HG03135 (cell line): ENCODE measurements around the gene RBBP8.
"Not testable (repeated sequence)": the region's sequence is repeated elsewhere in the genome, so short reads cannot be mapped to it uniquely, and the experiment has no call there.

ENCODE experiments used
- ATAC-seq: cut with Tn5 transposase; IDR thresholded peaks from one replicate; pipeline ENCODE4 v1.9.1; 2021; ENCODE audit warnings: mild to moderate bottlenecking, moderate library complexity; ENCODE audit not compliant: unreplicated experiment

RBBP8 gene

DNA sequence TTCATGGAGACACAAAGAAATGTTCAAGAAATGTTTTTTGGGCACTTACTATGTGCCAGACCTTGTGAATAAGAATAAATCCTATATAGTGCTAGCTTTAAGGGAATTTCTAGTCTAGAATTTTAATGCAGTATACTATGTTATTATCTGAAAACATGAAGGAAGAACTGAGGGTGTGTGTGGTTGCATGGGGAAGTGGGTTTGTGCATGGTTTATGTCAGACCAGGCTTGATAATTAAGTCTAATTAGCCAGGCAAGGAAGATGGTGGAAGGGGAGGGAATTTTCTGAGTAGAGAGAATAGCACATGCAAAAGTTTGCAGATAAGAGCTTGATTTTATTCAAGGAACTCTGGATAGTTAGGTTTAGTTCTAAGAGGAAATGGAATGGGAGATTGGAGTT, 6.5 kb downstream of the RBBP8 start:
- no peak for ATAC-seq

DNA sequence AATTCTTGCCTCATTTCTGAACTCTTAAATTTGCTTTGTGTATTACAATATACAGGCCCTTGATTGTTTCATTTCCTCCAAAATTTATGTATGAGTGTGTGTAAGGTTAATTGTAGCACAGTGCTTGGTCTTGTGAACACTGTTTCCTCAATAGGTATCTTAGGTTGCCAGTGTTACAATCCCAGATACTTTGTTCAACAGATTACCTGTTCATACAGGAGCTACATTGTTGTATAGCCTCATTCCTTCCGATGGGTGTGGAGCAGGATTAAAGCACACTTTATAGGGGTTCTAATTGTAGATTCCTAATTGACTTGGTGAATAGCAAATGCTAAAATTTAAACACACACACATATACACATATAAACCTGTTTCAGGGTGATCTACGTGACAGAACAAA, 10.7 kb downstream of the RBBP8 start:
- ATAC-seq: no peak

DNA sequence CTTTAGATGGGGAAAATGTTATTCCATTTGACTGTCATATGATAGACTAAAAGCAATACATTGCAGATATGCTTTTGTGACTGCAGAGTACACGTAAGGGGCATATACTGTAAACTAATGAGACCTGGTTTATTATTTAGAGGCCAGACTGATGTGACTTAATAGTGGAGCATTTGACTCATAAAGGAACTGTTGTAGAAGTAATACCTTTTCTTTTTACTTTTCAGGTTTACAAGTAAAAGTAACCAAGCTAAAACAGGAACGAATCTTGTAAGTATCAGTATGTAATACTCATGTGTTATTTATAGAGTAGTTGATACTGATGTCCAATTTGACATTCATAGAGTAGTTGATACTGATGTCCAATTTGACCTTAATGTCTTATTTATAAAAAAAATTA, 13.1 kb downstream of the RBBP8 start:
- ATAC-seq: no peak

DNA sequence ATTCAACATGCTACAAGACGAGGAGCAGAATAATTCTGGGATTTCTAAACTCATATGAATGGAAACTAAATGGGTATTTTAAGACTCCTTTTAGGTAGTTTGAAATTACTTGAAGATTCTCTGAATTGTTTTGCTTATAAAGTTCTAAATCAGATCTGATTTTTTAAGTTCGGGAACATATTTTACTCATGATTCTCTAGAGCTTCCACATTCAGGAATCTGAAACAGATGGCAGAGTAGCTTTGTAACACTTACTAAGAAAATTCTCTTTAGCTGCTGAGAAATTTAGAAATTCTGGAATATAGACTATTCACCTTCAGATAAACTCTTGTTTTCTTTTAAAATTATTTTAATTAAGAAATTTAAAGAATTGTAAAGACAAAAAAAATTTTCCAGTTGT, 13.7 kb downstream of the RBBP8 start:
- ATAC-seq: no peak

DNA sequence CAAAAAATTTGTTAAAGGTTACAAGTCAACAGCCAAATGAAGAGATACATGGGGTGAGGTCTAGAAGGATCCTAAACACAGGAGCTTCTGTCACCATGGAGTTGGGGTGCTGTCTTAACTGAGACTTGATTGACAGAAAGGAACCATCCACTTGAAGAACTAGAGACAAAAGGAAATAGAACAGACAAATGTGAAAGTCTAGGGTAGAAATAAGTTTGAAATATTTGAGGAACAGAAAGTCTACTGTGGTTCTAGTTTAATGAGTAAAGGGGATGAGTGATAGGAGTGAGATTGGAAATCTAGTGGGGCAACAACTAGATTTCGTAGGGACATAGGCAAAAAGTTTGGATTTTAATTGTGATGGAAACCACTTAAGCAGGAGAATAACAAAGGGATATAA, 18.7 kb downstream of the RBBP8 start:
- ATAC-seq: no peak

DNA sequence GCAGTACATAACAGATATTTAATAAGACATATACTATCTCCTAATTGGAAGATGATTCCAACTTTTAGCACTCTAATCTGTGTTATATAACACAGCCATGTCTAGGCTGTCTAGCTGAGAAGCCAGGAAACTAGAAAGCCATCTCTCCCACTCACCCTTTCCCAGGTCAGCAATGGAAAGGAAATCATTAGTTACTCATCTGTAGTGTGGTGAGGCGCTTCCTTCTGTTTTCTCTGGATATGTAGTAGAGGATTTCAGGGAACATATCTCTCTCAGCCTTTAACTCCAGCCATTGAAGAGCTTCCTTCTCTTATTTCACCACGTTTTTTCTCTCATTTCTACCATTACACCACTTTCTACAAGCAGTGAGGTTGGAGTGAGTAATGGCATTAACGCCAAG, 19.4 kb downstream of the RBBP8 start:
- ATAC-seq: no peak

DNA sequence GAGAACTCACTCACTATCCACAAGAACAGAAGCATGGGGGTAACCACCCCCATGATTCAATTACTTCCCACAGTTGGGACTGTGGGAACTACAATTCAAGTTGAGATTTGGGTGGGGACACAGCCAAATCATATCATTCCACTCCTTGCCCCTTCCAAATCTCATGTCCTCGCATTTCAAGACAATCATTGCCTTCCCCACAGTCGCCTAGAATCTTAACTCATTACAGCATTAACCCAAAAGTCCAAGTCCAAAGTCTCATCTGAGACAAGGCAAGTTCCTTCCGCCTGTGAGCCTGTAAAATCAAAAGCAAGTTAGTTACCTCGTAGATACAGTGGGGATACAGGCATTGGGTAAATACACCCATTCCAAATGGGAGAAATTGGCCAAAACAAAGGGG, 20.9 kb downstream of the RBBP8 start:
- not testable (repeated sequence) for ATAC-seq

DNA sequence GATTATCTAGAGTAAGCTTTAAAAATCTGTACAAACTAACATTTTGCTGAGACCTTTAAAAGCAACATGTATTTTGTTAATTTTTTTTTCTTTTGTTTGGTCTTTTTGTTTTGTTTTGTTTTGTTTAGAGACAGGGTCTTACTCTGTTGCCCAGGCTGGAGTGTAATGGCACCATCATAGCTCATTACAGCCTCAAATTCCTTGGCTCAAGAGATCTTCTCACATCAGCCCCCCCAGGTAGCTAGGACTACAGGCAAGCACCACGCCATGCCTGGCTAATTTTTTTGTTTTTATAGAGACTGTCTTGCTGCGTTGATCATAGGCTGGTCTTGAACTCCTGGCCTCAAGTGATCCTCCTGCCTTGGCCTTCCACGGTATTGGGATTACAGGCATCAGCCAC, 23.1 kb downstream of the RBBP8 start:
- no peak for ATAC-seq

DNA sequence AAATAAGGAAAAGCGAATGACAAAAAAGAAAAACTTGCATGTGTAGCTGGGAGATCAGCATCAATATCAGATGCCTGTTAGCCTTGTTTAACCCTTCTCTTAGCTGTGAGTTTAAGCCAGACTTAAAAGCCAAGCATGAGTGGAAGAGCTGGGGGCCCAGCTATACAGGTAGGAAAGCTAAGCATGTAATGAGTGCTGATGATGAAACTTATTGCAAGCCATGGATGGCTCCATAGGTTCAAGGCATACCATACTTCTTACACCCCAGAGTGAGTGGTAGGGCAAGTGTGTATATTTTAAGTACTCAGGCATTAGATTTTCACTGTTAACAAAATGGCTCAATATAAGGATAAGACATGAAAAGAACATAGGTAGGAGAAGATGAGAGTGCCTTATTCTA, 28.0 kb downstream of the RBBP8 start:
- no peak for ATAC-seq

DNA sequence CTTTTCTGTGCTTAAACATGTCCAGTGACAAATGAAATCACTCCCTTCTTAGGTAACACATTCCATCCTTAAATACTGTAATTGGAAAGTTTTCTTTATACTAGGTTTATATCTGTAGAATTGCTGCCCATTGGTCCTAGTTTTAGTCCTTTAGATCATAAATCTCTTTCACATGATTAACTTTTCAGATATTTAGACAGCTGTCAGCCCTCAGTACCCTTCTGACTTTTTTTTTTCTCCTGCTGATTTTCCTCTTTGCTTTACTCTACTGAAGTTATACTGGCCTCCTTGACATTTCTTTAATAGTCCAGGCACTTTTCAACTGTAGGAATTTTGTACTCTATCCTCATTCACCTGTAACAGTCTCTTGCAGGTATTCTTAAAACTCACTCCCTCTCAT, 28.9 kb downstream of the RBBP8 start:
- ATAC-seq: no peak

DNA sequence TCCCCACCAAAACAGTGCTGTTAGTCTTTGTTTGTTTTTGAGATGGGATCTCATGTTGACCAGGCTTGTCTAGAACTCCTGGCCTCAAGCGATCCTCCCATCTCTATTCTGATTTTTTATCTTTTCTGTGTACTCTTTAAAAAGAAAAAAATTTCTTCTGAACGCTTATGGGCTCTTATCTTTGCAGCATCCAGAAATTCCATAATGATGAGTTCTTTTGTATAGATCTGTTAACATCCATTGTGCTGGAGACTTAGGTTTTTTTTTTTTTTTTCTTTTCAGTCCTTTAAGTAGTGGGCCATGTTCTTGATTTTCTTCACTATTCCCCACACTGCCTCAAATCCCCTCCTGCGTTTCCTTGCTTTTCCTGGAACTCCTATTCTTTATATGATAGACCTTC, 31.0 kb downstream of the RBBP8 start:
- ATAC-seq: no peak

DNA sequence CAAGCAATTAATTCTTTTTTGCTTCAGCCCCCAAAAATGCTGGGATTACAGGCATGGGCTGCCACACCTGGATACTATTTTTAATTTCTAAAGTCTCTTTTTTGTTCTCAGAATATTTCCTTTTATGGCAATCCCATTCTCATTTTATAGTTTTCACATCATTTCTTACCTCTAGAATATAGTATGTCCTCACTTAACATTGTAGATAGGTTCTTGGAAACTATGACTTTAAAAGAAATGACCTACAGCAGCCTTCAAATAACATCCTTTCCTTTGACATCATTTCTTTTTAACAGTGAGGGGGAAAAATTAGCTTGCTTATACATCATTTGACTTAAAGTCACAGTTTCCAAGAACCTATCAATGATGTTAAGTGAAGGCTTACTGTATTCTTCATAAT, 31.6 kb downstream of the RBBP8 start:
- ATAC-seq: no peak

DNA sequence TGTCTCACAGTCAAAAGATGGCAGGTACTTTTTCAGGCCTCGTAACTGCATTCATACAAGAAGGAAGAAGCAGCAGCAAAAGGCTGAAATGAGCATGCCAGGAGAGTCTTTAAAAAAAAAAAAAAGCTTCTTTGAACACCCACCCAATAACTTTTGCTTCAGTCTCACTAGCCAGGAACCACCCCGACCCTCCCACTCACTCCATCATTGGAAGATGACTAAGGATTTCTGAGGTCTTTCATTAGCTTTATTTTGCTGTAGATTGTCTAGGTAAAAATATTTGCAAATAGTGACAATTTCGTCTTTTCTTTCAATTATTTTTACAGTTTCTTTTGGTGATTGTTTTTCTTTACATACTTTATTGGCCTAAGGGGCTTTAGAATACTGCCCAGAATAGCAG, 37.9 kb downstream of the RBBP8 start:
- no peak for ATAC-seq

DNA sequence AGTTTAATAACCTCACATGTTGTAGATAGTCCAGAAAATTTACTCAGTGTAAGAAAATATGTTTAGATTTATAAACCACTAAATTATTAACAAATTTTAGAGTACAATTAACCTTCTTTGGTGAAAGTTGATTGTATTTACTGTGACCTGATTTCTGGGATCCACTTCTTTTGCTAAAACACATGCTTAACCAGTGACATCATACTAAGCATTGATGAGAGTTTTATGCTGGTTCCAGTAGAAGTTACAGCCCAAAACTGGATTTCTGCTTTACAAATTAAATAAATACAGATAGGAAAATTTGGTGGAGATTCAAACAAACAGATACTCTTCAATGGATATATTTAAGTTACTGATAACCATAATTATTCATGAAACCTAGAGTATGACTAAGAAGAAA, 40.9 kb downstream of the RBBP8 start:
- no peak for ATAC-seq

DNA sequence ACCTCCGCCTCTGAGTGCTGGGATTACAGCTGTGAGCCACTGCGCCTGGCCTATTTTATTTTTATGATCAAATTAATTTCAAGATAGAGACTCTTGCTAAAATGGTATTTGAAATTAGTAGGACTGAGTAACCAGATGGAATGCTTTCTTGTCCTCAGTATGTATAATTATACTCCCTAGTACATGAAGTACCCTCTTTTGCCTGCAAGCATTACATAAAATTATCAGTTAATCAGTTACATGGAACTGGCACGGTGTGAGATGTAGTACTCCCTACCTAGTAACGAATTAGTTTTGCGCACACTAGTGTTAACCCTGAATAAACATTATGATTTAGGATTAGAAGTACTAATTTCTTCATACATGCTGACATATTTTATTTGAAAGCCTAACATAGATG, 41.6 kb downstream of the RBBP8 start:
- ATAC-seq: no peak

DNA sequence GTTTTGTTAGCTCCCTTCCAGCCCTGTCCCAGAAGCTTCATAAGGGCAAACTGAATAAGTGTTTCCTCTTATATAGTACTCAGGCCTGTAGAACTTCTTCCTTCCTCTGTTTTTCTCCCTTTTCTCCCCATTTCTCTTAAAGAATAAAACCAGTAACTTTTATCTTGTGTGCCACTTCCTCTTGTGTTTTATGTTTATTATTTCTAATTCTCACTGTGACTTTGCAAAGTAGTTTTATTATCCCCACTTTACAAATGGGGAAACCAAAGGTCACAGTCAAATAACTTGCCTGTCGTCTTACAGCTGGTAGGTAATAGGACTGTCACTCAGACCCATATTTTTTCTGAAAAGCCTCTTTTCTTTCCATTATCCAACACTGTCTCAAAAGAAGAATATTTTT, 42.4 kb downstream of the RBBP8 start:
- no peak for ATAC-seq

DNA sequence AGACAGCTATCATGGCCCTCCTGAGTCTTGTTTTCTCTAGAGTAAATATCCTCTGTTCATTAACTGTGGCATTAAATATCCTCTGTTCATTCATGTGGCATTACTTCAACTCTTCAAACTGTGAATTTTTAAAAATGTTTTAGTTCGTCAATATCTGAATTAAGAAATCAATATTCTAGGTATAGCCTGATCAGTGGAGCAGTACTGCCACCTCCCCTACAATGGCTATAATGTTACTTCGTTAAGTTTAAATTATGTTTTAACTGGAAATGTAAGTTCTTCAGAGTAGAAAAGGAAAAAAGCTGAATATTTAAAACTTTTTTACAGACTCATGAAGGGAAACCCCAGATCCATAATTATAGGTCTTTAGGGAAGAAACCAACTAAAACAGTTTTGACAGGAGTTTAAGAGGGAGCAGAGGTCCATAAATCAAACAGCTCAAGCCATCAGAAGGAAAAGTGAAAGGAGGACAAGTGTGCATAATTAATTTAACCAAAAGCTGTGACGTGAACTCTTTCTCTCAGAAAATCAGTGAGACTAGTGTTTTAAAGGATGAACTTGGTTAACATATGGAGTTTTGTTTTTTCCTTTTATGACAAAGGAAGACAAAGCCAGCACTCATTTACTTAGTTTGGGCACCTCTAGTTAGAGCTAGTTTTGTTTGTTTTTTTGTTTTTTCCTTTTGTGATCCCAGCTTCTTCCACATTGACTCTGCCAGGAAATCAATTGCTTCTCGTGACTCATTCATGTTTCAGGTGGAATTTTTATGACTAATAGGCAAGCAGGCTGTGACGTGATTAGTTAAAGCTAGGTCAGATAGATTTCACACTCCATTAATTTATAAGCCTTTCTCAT, 44.9 kb downstream of the RBBP8 start:
- peak; percentile 55 for ATAC-seq

DNA sequence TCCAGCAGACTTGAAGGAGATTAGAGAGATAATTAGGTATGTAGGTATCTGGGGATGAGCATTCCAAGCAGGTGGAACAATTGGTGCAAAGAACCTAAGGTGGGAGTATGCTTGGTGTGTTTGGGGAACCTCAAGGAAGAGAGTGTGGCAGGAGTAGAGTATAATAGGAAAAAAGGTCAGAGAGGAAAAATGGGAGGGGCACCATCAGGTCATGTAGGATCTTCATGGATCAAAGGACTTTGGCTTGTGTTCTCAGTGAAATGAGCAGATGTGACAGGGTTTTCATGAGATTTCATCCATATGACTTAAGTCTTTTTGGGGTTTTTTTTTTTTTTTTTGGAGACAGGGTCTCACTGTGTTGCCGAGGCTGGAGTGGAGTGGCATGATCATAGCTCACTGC, 47.3 kb downstream of the RBBP8 start:
- no peak for ATAC-seq

DNA sequence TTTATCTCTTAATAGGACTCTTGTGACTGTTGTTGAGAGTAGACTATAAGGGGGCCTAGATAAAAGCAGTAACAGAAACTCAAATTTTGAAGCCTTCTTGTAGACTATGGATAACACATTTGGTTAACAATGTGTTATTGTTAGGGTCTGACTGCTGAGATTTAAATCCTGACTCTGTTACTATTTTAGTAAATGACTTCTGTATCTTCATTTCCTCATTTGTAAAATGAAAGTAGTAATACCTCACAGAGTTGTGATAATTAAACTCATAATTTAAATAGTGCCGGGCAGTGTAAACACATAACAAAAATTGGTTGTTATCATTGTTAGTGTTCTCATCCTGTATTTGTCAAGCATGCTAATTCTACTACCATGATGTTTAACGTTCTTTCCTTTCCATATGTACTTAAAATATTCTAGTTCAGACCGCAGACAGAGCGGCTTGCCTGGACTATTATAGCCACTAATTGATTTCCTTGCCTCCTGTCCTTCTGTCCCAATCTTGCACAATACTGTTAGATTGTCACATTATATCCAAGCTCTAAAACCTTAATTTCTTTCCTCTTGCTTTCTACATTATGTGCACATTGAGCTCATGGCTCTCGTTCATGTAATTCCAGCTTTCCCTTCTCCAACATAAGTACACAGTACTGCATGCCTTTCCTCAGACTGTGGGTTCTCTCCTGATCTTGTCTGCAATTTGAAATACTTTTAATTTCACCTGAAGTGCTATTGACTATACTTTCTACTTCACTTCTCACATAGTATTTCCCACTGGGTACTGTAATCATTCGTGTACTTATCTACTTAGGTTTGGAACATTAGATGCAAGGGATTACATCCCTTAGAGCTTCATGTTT, 48.4 kb downstream of the RBBP8 start:
- ATAC-seq: no peak

DNA sequence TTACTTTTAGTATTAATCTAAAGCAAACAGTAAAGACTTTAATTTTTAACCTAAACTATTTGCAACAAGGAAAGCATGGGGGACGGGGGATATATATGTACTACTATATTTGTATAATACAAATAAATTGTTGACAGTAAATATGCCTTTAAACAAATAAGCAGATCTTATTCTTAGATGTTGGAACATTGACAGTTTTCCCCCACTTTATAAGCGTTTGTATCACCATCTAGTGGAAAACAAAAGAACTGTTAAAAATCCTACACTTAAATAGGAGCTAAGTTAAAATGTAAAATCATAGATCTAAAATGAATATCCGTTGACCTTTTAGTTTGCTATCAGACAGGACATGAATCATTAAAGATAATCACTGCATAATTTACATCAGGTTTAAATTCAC, 50.0 kb downstream of the RBBP8 start:
- ATAC-seq: no peak

DNA sequence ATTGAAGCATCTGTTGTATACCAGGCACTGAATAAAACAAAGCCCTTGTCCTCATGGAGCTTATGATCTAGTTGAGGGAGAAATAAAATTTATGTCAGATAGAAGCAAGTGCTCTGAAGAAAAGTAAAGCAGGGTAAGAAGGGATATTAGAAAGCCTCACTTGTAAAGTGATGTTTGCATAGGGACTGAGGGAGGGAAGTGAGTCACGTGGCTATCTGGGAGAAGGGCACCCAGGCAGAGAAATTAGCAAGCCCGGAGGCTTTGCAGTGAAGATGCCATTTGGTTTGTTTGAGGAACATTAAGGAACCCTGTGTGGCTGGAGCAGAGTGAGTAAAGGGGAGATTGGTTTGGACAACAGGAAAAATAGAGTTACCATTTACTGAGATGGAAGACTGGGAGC, 52.1 kb downstream of the RBBP8 start:
- ATAC-seq: no peak

DNA sequence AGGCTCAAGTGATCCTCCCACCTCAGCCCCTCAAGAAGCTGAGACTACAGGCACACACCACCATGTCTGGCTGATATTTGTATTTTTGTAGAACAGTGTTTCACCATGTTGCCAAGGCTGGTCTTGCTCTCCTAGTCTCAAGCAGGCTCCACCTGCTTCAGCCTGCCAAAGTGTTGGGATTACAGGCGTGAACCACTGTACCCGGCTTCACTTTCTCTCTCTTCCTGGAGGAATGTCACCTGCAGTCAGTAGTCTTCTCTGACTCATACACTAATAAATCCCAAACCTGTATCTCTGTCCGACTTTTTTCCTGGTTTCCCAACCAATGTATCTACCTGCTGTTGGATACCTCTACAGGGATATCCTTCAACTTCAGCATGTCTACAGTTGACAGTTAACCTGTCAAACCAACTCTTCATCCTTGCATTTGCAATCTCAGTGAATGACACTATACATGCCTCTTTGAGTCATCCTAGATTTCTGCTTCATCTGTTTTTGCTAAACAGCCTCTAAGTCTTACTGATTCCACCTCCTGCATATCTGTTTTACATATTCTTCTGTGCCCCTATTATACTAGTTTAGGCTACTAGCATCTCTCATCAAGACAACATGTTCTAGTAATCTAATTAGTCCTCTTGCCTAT, 54.5 kb downstream of the RBBP8 start:
- ATAC-seq: peak; percentile 26
